Panc1 (cell line): ENCODE measurements around the gene GSG1L. TPM values are rescaled to one million over a fixed set of nuclear protein-coding genes. Genes with fewer than 3 reads are reported as not detected.

Source experiments
- ATAC-seq: fragments of 200-7000 bp; cut with Tn5 transposase; 2 replicates; pipeline ENCODE4 v1.9.1; 2020; ENCODE audit warnings: mild to moderate bottlenecking, moderate library complexity
- BruUV-seq: library from RNA; stranded (reverse); fragments of 400-500 nt; replicated peaks from 2 replicates; lab custom pipeline; 2021; lab: Mats Ljungman, UMichigan
- CTCF ChIA-PET: fragments of 300-600 bp; sonication (Branson Sonifier 250); formaldehyde crosslinking; loops from one replicate; lab custom pipeline; 2022; ENCODE audit warnings: antibody characterized with exemption; lab: Charles Lee
- POLR2A ChIA-PET: fragments of 300-600 bp; sonication (Branson Sonifier 250); formaldehyde crosslinking; loops from one replicate; lab custom pipeline; 2022; ENCODE audit warnings: antibody characterized with exemption; lab: Charles Lee
- DNase-seq: peaks from one replicate; pipeline ENCODE4 v3.0.0-alpha.2; 2010; ENCODE audit warnings: low read depth, low spot score
- H3K27ac ChIP-seq: 2 replicates; pipeline ENCODE4 v1.5.1; 2011; ENCODE audit warnings: mild to moderate bottlenecking, low read length, inconsistent platforms
- H3K27me3 ChIP-seq: fragments of 200-500 bp; sonication (Bioruptor generic); 2 replicates; pipeline ENCODE4 v1.6.0; 2014; ENCODE audit warnings: low read length, inconsistent platforms; ENCODE audit not compliant: control insufficient read depth, insufficient read depth
- H3K36me3 ChIP-seq: fragments of 200-500 bp; sonication (Bioruptor generic); 2 replicates; pipeline ENCODE4 v1.5.1; 2014; ENCODE audit warnings: inconsistent platforms, mild to moderate bottlenecking, low read length, moderate library complexity; ENCODE audit not compliant: control insufficient read depth, insufficient read depth
- H3K4me1 ChIP-seq: 2 replicates; pipeline ENCODE4 v1.5.1; 2011; ENCODE audit warnings: inconsistent platforms, mild to moderate bottlenecking, low read length, moderate library complexity; ENCODE audit not compliant: control insufficient read depth, insufficient read depth
- H3K4me3 ChIP-seq, 2 experiments: 2 replicates each; pipeline ENCODE4 v1.5.1; 2011 to 2012; ENCODE audit warnings: low read depth in 2 of 2, low read length in 2 of 2, mild to moderate bottlenecking in 2 of 2, inconsistent platforms in 1 of 2, moderate library complexity in 1 of 2
- H3K9me3 ChIP-seq: fragments of 200-500 bp; sonication (Bioruptor generic); 2 replicates; pipeline ENCODE4 v1.5.1; 2014; ENCODE audit warnings: low read depth, mild to moderate bottlenecking, inconsistent platforms, low read length, moderate library complexity; ENCODE audit not compliant: control insufficient read depth, insufficient read depth
- CTCF ChIP-seq: fragments of 450-650 bp; IDR thresholded peaks from 2 replicates; pipeline ENCODE4 v1.5.1; 2017; ENCODE audit warnings: mild to moderate bottlenecking
- POLR2AphosphoS5 ChIP-seq: IDR thresholded peaks from 2 replicates; pipeline ENCODE4 v1.6.1; 2012; ENCODE audit warnings: mild to moderate bottlenecking, low read depth, low read length, moderate library complexity
- REST ChIP-seq, 2 experiments: IDR thresholded peaks; 2 replicates each; pipeline ENCODE4 v1.6.1; 2011 to 2012; ENCODE audit warnings: low read depth in 2 of 2, control low read depth in 1 of 2, low read length in 1 of 2, mild to moderate bottlenecking in 1 of 2, moderate library complexity in 1 of 2; ENCODE audit not compliant: insufficient read depth in 1 of 2
- SIN3A ChIP-seq: IDR thresholded peaks from 2 replicates; pipeline ENCODE4 v1.6.1; 2012; ENCODE audit warnings: low read depth, mild to moderate bottlenecking, low read length, moderate library complexity, borderline replicate concordance; ENCODE audit not compliant: insufficient read depth
- TCF7L2 ChIP-seq: IDR thresholded peaks from 2 replicates; pipeline ENCODE4 v1.6.1; 2011; ENCODE audit warnings: mild to moderate bottlenecking, low read depth, low read length, inconsistent platforms
- in situ Hi-C: cut with HindIII; loops from 2 replicates; pipeline ENCODE4 v1.10.0; 2016; ENCODE audit warnings: low sequenced_read_pairs, low pct_unique_long_range_greater_than_20kb
- intact Hi-C: fragments of 100-400 bp; cut with micrococcal nuclease; formaldehyde crosslinking; loops from one replicate; pipeline ENCODE4 v1.10.0; 2022; ENCODE audit not compliant: unreplicated experiment
- total RNA-seq: library from RNA; stranded (reverse); gene quantifications from one replicate; pipeline ENCODE4 v1.2.1, GENCODE V29; 2021; ENCODE audit not compliant: unreplicated experiment

The GSG1L gene
- total RNA-seq, 1 experiment from 2014 or later = 0.08 TPM

GRCh38 chr16:27799896-27800295 is 263.6 kb downstream of the GSG1L start:
- no TSS peak for BruUV-seq
- no peak for DNase-seq
- H3K4me1 ChIP-seq = no peaks in the 10 kb centered on the region
- intact Hi-C loops = no loop called here
- no peak overlapping the region for H3K27ac ChIP-seq
- ChIA-PET CTCF (no interaction called here), POLR2A (no interaction called here)
- no peak for ATAC-seq
- no peak overlapping the region for H3K4me3 ChIP-seq
- no peaks in the 10 kb centered on the region for H3K36me3 ChIP-seq
- peaks cover 4% of the 10 kb centered on the region for H3K27me3 ChIP-seq
- in situ Hi-C loops = no loop called here
- TF ChIP-seq REST (IDR thresholded peaks at IDR 0.05; ENCODE audit: insufficient read depth in 1 of 2, low read depth in 2 of 2, low read length in 1 of 2) (no peak), TCF7L2 (no peak)
- no peaks in the 10 kb centered on the region for H3K9me3 ChIP-seq

GRCh38 chr16:27798241-27798640 is 265.3 kb downstream of the GSG1L start:
- H3K4me1 ChIP-seq = no peaks in the 10 kb centered on the region
- TF ChIP-seq REST (IDR thresholded peaks at IDR 0.05; ENCODE audit: insufficient read depth in 1 of 2, low read depth in 2 of 2, low read length in 1 of 2) (no peak), CTCF (no peak), TCF7L2 (no peak), POLR2AphosphoS5 (no peak), SIN3A (no peak)
- BruUV-seq = no TSS peak
- H3K27me3 ChIP-seq = peaks cover 4% of the 10 kb centered on the region
- H3K4me3 ChIP-seq = no peak overlapping the region
- ChIA-PET POLR2A (no interaction called here), CTCF (no interaction called here)
- in situ Hi-C loops = no loop called here
- H3K9me3 ChIP-seq = no peaks in the 10 kb centered on the region
- ATAC-seq (no peak), DNase-seq (no peak)
- no peaks in the 10 kb centered on the region for H3K36me3 ChIP-seq
- H3K27ac ChIP-seq = no peak overlapping the region
- intact Hi-C loops = no loop called here
